GM21526 (cell line): Measurements from ENCODE around the gene SLC6A5.

Experiments used
- ATAC-seq: cut with Tn5 transposase; IDR thresholded peaks from one replicate; pipeline ENCODE4 v1.9.1; 2021; ENCODE audit warnings: moderate library complexity; ENCODE audit not compliant: unreplicated experiment, low FRiP score

SLC6A5 gene

DNA sequence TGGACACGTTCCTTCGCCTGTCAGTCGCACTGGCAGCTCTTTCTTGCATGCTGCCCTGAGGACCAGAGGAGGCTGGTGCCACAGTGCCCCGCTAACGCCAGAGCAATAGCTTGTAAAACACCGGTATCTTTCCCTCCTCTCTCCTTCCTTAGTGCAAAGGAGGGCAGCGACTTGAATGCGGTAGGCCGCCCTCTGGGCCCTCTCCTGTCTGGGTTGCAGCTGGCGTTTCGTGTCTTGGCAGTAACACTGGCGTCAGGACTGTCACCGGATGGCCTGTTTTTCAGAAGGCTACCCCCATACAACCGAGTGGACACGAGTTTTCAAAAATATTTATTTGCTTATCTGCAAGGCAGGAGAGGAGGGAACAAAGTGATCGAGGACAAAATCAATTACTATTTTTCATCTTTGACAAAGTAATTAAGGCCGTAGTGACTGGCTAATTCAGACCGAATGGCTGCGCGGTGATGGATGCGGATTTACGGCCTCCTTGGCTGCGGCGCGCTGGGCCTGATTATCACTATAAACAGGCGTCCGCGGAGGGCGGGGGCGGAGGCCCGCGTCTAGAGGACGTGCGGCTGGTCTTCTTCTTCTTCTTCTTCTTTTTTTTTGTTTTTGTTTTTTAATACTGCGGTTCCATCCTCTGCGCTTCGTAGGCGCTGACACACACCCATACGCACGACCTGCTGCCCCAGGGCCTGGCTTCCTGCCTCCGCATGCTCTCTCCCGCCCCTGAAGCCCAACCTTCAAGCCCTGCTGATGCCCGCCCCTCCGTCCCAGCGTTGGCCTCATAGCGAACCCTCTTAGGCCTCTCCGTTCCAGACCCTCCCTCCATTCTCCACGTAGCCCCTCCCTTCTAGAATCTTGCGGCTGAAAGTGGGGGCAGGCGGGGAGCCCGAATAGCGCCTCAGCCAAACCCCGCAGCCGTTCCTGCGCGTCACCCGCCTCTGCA, 2.9 kb upstream of the SLC6A5 start:
- ATAC-seq = no peak

GRCh38 chr11:20597154-20597679, 2.2 kb upstream of the SLC6A5 start:
- ATAC-seq = no peak

- no peak for ATAC-seq
These were observed 1.5 kb upstream of the SLC6A5 start for GRCh38 chr11:20597680-20598484.

- ATAC-seq = no peak
These were observed 916 bp upstream of the SLC6A5 start for GRCh38 chr11:20598492-20598891.

GRCh38 chr11:20600020-20600346, 575 bp downstream of the SLC6A5 start:
- ATAC-seq = no peak

DNA sequence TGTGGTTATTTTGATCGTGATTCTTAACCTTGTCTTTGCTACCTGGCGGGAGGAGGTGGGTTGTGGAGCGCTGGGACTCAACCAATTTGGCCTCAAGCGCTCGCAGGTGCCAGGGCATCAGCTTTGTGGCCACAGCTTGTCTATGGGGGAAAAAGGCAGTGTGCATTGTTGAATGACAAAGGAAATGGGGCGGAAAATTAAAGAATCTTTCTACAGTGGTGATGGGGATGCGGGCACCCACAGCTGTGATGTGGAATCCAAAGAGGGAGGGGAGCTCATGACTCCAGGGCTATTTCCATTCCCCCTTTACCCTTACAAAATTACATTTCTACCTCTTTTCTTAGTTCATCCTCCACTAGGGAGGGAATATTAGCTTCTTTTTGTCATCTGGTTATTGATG, 1.1 kb downstream of the SLC6A5 start:
- ATAC-seq = no peak

DNA sequence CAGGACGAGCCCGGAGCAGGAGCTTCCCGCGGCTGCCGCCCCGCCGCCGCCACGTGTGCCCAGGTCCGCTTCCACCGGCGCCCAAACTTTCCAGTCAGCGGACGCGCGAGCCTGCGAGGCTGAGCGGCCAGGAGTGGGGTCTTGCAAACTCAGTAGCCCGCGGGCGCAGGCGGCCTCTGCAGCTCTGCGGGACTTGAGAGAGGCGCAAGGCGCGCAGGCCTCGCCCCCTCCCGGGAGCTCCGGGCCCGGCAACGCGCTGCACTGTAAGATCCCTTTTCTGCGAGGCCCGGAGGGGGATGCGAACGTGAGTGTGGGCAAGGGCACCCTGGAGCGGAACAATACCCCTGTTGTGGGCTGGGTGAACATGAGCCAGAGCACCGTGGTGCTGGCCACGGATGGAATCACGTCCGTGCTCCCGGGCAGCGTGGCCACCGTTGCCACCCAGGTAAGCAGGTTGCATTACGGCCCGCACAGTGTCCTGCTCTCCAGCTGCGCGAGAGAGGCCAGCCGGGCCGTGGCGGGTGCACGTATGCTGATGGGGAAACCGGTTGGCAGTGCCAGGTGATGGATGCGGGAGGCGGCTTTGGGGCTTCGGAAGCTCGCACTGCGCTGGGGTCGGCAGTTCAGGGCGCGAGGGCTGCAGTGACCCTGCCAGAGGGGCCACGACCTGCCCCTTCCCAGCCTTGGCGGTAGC, 2.0 kb downstream of the SLC6A5 start:
- ATAC-seq = no peak

DNA sequence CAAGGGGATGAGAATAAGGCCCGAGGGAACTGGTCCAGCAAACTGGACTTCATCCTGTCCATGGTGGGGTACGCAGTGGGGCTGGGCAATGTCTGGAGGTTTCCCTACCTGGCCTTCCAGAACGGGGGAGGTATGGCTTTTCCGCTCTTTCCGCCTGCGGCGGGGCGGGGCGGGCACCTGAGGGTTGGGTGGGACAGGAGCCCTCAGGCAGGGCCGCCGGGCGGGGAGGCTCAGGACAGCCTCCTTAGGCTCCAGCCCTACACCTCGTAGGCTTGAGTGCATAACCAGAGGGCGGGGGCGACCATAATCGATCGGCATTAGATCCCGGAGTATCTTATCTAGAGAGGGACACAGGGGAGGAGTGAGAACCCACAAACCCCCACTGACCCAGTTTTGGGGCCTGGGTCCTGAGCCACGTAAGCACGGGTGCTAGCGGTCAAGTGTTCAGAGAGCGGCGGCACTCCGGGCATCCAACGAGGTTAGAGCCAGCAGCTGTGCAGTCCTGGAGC, 4.9 kb downstream of the SLC6A5 start:
- no peak for ATAC-seq

DNA sequence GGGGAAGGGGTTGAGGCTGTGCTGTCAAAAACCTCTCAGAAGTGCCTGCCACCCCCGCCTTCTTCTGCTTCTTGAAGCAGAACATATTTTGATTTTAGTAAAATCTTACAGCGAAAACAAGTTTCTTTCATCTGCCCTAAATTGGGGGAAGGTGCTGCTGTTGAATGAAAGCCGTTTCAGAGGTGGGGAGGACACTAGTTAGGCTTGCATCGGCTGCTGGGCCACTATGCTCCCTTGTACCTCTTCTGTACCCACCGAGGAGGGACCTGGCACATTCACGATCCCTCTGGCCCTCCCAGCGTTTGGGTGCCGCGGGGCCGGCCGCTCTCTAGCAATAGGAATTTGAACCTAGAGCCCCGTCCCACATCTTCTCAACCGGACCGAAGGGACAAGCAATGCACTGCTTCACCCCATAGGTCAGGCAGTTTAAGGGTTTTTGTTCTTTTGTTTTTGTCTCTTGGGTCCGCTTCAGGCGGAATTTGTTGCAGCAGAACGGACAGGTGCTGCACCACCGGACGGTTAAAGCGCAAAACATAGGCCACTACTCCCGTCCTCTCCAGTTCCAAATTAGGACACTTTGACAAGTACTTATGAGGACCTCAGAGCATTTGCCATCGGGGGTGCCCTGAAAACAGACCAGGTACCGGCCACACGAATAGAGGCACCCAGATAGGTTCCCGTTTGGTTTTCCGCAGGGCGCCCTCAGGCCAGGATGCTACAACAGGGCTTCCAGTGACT, 5.6 kb downstream of the SLC6A5 start:
- no peak for ATAC-seq

DNA sequence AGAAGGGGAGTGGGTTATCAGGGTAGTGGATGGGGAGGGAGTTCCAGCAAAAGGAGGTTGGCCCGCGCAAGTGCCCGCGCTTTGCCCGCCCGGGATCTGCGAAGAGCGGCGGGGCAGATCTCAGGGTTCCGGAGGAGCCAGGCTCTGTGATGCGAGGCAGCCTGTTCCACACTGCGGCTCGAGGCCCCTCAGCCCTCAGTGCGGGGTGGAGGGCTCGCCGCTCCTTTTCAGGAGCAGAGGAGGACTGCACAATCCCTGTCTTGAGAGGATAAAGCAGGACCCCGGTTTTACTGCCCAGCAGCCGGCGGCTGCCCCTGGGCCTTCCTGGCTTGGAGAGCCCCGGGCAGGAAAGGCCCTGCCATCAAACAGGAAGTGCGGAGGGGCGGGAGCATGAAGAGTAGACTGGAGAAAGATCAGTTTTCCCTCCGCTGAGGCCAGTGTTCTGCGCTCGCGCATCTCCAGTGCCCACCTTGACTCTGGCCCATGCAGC, 6.2 kb downstream of the SLC6A5 start:
- no peak for ATAC-seq

- ATAC-seq = no peak
These were observed 9.5 kb downstream of the SLC6A5 start for GRCh38 chr11:20608934-20609333.

DNA sequence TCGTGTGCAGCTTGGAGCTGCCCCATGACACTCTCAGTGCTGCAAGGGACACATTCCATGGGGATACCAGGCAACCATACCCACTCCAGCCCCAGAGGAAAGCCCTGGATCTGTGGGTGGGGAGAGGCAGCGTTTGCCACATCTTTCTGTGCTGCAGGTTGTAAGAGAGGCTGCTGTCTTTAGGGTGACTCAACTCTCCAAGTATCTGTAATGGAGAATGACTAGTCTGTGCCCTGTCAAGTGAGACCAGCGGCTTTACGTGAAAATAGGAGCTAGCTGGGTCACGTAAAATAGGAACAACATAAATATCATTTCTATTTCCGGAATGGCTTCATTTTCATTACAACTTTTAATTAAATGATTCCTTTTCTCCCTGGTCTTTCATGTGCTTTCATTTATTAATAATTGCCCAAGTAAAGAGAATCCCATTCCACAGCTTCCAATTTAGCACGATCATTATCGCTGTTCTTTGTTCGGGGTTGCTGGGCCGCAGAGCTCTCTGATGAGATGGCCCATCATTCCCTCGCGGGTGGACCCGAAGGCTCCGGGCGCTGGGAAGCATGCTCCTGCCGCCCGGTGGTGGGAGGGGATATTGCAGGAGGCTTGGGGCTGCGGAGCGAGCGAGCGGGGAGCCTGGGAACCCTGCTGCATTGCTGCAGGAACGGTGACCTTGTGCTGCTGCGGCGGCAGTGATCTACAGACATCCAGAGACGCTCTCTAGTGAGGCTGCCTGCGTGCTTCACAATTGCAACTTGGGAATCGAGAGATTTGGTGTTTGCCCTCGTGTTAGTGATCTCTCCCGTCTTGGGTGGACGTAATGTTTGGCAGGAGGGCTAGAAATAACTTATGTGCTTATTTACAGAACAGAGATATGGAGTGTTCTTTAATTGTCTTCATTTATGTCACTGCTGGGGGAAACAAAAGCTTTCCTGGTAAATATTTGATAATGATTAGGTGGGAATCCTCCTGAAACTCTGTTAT, 10.6 kb downstream of the SLC6A5 start:
- ATAC-seq = peak; percentile 99

- no peak for ATAC-seq
These were observed 11.4 kb downstream of the SLC6A5 start for GRCh38 chr11:20610825-20611224.

DNA sequence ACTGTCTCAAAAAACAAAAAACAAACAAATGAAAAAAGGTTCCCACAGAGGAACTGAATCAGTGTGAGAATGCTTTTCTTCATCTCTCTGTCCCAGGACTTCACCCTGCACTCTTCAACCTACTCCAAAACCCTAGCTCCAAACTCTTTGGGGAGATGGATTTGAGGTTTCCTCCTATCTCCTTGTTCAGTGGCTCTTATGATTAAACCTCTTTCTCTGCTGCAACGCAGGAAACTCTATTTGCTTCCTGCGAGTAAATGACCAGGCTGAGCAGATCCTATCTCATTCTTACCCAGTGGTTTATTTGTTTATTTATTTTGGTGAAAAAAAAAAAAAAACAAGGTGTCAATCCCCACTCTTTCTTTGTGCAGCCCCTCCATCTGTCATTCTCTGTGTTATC, 12.0 kb downstream of the SLC6A5 start:
- no peak for ATAC-seq

DNA sequence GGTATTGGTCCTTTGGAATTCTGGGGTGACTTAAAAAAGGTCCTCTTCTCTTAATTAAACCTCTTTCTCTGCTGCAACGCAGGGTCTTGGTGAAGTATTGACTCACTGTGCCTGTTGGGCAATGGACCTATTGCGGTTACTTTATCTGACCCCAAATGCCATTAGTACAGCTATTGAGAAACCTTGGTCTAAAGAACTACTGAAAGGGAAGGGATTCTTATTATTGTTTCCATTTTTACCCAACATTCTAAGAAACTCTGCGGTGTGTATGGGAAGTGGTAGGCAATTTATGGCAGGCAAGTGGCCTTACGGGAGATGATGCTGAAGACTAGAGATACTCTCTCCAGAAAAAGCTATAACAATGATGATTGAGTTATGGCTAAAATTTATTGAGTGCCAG, 12.5 kb downstream of the SLC6A5 start:
- ATAC-seq = no peak

DNA sequence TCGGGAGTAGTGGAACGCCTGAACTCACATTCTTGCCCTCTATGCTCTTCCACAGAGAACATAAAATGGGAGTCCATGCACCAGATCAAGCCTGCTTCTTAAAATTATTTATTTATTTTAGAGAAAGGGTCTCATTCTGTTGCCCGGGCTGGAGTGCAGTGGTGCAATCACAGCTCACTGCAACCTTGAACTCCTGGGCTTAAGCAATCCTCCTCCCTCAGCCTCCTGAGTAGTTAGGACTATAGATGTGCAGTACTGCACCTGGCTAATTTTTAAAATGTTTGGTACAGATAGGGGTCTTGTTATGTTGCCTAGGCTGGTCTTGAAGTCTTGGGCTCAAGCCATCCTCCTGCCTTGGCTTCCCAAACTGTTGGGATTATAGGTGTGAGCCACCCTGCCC, 13.0 kb downstream of the SLC6A5 start:
- no peak for ATAC-seq

DNA sequence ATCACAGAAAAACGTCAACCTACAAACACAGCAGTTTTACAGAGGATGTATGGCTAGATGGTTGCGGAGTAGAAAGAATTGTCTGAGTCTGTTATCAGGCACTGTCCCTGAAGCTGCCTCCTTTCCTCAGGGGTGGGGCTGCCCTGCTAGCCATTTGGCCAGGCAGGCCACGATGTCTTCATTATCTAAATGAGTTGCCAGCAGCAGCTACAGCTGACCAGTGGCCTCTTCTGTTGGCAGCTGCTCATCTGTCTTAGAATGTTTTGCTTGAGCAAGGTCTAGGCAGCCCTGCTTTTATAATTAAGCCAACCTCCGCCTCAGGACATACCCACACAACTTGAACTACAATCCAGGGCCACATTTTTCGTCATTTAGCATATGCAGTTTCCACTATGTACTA, 17.5 kb downstream of the SLC6A5 start:
- no peak for ATAC-seq

DNA sequence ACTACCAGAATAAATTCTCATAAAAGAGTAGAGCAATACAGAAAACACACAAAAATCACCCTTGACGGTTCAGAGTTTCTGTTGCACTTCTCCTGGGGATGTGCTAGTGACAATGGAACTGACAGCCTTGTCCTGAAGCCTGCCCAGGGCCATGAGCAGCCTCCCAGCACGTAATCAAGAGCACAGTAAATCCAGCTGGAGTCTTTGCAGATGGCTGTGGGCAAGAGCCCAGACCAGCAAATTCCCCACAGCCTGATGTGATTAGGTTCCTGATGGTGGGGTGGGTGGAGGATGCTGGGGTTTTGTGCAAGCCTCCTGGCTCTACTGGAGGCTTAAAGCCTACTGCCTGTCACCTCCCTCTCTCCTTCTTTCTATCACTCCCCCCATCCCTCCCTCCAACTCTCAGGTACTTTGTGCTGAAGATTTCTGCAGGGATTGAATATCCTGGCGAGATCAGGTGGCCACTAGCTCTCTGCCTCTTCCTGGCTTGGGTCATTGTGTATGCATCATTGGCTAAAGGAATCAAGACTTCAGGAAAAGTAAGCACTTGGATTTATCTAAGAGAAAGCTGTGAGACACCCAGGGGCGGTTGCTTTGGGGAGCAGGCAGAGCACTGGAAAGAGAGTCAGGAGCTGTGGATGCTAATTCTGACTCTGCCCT, 18.1 kb downstream of the SLC6A5 start:
- ATAC-seq = no peak
